Germinal center (tissue), 1 donor: Measurements from ENCODE around the gene ADAMTS19.
"Not testable (repeated sequence)": the region's sequence is repeated elsewhere in the genome, so short reads cannot be mapped to it uniquely, and the experiment has no call there.

Source experiments
- DNase-seq: peaks from one replicate; pipeline ENCODE4 v3.0.0; 2012; ENCODE audit warnings: mixed read lengths, low spot score

The ADAMTS19 gene

DNA sequence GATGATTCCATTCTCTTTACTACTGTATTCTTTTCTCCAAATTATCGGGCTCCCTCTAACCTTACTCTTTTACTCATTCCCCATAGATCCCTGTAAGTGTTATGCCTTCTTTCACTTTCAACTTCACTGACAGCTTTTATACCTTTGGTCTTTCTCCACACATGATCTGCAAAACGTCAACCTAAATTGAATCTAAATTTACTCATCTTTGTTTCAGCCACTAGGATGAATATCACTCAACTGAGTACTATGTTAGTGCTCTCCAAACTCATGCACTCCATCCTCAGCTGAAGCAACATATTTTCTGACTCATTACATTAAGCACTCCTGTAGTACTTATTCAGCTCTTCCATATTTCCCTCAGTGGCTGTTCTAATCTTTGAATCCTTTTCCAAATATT lies 133.4 kb downstream of the ADAMTS19 start:
- DNase-seq, result no peak

DNA sequence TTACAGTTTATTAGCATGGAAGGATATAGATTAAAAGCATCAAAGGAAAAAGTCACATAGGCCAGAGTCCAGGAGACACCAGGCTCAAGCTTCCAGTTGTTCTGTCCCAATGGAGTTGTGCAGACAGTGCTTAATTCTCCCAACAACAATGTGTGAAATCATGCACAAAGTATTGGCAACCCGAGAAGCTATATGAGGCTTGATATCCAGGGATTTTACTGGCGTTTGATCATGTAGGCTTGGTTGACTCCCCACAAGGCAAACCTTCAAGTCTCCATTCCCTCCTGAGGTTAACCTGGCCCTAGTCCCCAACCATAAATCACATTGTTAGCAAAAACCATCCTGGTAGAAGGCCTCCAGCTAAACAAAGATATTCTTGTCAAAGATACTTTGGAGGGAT lies 141.5 kb downstream of the ADAMTS19 start:
- DNase-seq, result no peak

- DNase-seq, result no peak
Observed at GRCh38 chr5:129608350-129608749, 148.3 kb downstream of the ADAMTS19 start.

DNA sequence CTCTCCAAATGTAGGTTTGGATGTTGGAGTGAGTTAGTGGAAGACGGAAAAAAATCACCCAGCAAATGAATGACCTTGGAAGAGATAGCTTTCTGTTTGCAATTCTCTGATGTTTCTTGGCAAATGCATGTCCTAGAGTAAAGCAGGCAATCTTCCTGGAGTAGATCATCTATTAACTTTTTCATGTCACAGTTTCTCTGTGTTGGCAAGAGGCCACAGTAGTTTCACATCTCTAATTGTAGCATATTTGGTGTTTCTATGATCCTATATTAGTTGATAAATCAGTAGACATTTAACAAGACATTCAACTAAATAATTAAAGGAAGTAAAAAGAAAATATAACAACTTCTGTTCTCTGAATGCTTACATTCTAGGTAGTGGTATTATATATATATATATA lies 149.6 kb downstream of the ADAMTS19 start:
- no peak for DNase-seq

GRCh38 chr5:129616517-129616916 lies 156.4 kb downstream of the ADAMTS19 start:
- no peak for DNase-seq

GRCh38 chr5:129617206-129617605 lies 157.1 kb downstream of the ADAMTS19 start:
- no peak for DNase-seq

DNA sequence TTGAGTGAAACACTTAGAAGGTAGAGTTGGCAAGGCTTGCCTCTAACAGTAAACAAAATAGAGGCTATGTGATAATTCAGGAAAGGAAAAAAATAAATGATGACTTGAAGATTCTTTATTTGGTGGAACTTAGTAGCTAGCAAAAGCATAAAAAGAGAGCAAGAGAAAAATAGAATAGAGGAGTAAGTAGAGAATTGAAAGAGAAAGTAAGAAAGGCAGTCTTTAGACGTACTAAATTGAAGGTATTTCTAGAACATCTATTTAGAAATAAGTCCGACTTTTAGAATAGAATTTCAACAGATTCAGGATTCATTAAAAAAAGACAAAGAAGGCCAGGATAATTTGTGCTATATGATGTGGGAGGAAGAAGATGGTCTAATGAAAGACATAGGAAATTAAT lies 159.7 kb downstream of the ADAMTS19 start:
- no peak for DNase-seq

- no peak for DNase-seq
Observed at GRCh38 chr5:129622531-129622930, 162.4 kb downstream of the ADAMTS19 start.

- DNase-seq, result no peak
Observed at GRCh38 chr5:129629575-129629974, 169.5 kb downstream of the ADAMTS19 start.

DNA sequence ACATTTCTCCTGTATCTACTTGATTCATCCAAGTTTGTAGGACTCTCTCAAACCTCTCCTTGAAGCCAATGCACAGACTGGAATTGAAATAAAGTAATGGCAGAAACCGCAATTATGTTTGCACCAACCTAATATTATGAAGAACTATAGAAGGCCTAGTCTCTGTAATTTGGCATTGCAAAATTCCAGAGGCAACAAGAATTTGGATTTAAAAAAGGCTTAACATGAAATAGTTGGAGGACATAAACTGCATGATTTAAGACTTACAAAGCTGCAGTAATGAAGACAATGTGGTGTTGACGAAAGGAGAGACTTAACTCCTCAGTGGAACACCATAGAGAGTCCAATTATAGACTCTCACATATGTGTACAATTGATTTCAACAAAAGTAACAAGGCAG lies 170.0 kb downstream of the ADAMTS19 start:
- DNase-seq, result no peak

GRCh38 chr5:129631961-129632360 lies 171.9 kb downstream of the ADAMTS19 start:
- no peak for DNase-seq

- not testable (repeated sequence) for DNase-seq
Observed at GRCh38 chr5:129637501-129637900, 177.4 kb downstream of the ADAMTS19 start.

DNA sequence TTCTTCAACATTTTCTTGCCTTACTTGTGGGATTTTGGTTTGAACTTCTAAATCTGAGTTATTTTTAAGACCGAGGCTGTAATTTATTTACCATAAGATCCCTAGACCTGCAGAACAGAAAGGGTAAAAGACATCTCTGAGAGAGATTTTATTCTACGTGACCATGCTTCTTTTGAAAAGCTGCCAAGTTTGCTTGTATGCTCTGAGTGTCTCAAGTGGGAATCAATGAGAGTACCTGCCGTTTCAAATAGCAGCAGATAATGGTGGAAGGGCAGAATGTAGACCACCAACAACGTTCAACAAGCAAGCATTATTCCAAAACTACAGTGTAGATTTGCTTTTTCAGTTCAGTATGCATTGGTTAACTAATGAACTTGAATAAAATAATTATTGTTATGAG lies 179.2 kb downstream of the ADAMTS19 start:
- DNase-seq, result no peak

- DNase-seq, result no peak
Observed at GRCh38 chr5:129652349-129653056, 192.4 kb downstream of the ADAMTS19 start.

GRCh38 chr5:129653057-129653375 lies 192.9 kb downstream of the ADAMTS19 start:
- no peak for DNase-seq

DNA sequence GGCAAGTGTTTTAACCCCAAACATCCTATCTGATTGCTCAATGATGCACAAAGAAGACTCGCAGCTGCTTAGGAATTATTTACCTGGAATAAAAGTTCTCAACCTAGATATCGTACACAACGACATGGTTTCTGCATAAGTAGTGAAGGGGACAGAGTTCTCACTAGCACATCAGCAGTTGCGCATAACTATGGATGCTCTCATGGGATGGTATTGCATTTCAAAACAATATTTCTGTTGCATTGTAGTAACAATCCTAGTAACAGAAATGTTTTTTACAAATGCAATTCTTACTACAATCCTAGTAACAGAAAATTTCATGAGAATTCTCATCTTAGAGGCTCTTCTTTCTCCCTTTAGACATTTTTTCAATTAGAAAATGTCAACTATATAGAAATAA lies 193.3 kb downstream of the ADAMTS19 start:
- no peak for DNase-seq

DNA sequence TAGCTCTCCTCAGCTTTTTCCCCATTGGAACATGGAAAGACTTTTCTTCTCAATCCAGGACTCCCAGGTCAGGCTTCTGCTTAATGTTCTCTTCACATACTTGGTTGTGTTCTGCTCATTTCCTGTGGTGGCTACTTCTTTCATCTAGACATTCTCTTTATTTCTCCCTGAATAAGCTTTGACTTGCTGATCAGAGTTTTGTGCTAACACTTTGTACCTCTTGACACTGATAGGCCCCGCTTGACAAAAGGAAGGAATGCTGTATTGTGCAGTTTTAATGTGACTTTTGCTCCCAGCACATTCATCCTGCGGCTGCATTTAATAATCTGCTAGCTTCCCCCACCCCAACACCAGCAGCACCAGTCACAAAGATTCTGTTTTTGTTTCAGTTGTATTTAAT lies 196.9 kb downstream of the ADAMTS19 start:
- DNase-seq, result no peak

DNA sequence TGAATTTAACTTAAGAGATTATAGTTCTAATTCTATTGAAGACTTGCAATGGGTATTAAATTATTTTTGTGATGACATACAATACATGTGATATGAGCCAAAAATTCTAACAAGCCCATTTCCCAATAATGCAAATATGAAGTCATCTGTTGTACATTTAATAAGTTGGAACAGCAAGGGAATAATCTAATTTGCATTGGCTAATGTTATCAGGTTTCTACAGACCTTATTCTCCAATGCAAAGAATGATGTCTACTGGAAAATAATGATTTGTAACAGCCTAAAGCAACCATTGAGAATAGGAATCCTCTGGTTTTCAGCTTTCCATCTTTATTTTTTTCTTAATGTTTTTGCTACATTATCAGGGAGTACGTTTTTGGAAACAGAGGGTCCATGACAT lies 198.7 kb downstream of the ADAMTS19 start:
- DNase-seq, result no peak

DNA sequence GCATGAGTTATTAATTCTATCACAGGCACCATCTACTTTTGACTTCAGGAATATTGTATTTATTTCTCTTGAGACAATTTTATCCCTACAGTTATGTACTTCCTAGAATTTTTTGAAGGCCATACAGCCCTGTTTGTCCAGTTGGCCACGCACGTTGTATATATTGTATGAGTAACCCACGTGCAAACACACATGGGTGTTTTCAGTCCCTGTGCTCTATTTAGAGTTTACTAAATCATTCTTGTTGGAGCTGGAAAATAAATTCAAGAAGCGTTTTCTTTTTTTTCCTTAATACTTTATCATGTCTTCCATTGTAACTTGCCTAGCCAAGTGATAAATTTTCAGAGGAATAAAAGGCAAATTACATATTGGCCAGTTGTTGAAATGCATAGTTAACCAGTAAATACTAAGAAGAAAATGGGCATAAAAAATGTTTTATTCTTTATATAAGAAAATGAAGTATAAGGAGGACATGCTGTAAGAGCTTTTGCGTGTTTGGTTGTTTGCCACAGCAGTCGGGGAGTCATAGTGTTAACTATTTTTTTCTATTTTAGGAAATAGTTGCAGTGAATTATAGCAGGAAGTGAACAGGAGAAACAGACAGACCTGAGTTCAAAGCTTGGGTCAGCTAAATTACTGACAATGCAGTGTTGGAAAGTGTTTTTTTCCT lies 201.4 kb downstream of the ADAMTS19 start:
- no peak for DNase-seq

DNA sequence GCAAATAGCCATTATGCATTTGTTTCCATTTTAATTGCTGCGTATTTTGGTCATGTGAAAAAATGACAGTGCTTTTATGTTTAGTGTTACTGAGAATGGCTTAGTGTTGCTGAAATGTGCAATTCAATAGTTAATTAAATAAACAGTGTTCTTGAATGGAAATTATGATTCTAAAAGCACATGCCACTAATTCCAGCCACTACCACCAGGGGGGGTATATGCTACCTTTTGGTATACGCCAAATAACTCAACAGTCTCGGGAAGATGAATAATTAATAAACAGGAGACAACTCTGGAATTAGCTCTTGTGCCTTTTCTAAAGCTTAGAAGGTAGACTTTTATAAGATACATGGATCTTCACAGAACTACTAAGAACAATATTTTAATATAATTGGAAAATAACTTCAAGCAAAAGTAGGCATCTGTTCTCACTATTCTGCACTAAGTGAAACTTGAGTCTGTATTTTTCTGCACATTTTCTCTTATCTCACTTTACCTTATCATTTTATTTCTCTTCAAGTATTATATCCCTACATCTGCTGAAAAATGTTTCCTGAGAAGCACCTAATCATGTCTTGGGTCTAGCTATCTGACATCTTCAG lies 204.3 kb downstream of the ADAMTS19 start:
- peak; percentile 4 for DNase-seq

GRCh38 chr5:129670957-129671500 lies 210.9 kb downstream of the ADAMTS19 start:
- no peak for DNase-seq

DNA sequence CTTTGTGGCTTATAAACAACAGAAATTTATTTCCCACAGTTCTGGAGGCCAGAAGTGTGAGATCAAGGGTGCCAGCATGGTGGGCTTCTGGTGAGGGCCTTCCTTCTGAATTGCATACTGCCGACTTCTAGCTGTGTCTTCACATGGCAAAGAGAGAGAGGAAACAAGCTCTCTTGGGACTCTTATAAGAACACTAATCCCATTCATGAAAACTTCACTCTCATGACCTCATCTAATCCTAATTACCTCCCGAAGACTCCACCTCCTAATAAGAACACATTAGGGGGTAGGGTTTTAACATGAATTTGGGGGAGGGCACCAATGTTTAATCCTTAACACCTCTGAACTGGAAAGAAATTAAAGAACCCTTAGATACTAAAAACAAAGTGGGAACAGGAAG lies 211.9 kb downstream of the ADAMTS19 start:
- no peak for DNase-seq

DNA sequence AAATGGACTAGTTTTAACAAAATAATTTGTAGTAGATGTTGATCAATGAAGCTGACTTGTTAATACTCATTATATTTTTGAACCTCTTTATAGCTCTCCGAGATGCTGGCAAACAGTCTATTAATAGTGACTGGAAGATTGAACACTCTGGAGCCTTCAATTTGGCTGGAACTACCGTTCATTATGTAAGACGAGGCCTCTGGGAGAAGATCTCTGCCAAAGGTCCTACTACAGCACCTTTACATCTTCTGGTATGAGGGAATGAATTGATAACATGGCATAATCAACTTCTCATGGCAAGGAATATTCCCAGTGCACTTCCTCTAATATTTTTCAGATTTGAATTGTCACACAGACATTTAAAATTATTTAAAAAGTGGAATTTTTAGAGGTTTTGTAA lies 219.6 kb downstream of the ADAMTS19 start:
- DNase-seq, result no peak
